ENCODE measurements around the gene PTGER4. TPM values are rescaled to one million over a fixed set of nuclear protein-coding genes. Genes with fewer than 3 reads are reported as not detected.

Gene PTGER4
- total RNA-seq, 4 donors from 2014 or later: 13.3 to 44.6 (median 27.9) TPM

DNA sequence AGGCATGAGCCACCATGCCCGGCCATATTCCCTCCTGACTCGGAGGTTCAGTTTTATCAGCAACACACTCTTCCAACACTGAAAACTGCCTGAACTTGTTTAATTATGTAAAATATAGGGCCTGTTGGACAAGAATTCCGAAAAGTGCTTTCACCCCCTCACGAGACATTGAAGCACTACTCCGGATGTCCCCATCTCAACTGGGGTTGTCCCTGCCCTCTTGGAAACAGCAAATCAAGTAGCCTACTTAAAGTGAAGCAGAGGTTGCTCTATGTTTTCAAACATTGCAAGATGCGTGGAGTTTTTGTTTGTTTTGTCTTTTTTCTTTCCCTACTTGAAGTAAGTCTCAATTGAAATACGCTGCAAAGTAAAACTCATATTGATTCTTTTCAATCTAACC lies 7.6 kb downstream of the PTGER4 start:
- TF ChIP-seq POLR2A (IDR thresholded peaks at IDR 0.05; ENCODE audit: low read depth) (no peak), POLR2AphosphoS5 (IDR thresholded peaks at IDR 0.05) (no peak), CTCF (IDR thresholded peaks at IDR 0.05) (no peak), EP300 (IDR thresholded peaks at IDR 0.05) (no peak)
- no peak overlapping the region for H3K4me3 ChIP-seq
- DNase-seq (ENCODE audit: extremely low spot score): no peak
- WGBS: 74% methylated on average over 7 of the region's 7 CpGs
- H3K36me3 ChIP-seq: peaks cover 0 to 15% (median 11%) of the 10 kb centered on the region in 4 donors
- H3K9me3 ChIP-seq: no peaks in the 10 kb centered on the region
- peaks cover 14 to 64% (median 57%) of the 10 kb centered on the region in 4 donors for H3K4me1 ChIP-seq
- peaks cover 0 to 3% (median 0%) of the 10 kb centered on the region in 4 donors for H3K27me3 ChIP-seq
- intact Hi-C loops (cut with DNase I): loop anchor here (5.0 kb wide), 1 partner anchor 970 kb away; no protein-coding TSS in a partner anchor
- peak overlapping the region in 2 of 4 donors; percentile 23 to 86 for H3K27ac ChIP-seq (replicated peaks in 1 of 4)

GRCh38 chr5:40688127-40688761 lies 8.5 kb downstream of the PTGER4 start:
- DNase-seq (ENCODE audit: extremely low spot score): peak; percentile 95
- Histone ChIP-seq H3K4me1 (peaks cover 14 to 60% (median 52%) of the 10 kb centered on the region in 4 donors), H3K36me3 (peaks cover 0 to 20% (median 13%) of the 10 kb centered on the region in 4 donors), H3K27me3 (no peaks in the 10 kb centered on the region), H3K27ac (replicated peaks in 1 of 4) (peak overlapping the region in 3 of 4 donors; percentile 21 to 86 (median 55)), H3K9me3 (no peaks in the 10 kb centered on the region), H3K4me3 (peak overlapping the region in 1 of 4 donors; percentile 1)
- WGBS: under 1% methylated on average over 8 of the region's 8 CpGs
- TF ChIP-seq POLR2AphosphoS5 (IDR thresholded peaks at IDR 0.05): peak in 1 of 2 donors; percentile 40
- no peak for TF ChIP-seq EP300 (IDR thresholded peaks at IDR 0.05)
- TF ChIP-seq CTCF (IDR thresholded peaks at IDR 0.05): peak; percentile 85 to 88 (median 86)
- TF ChIP-seq POLR2A (IDR thresholded peaks at IDR 0.05; ENCODE audit: low read depth): no peak
- intact Hi-C loops (cut with DNase I): loop anchor here (2.0 to 5.0 kb wide), 2 partner anchors 739 to 971 kb away; no protein-coding TSS in a partner anchor

DNA sequence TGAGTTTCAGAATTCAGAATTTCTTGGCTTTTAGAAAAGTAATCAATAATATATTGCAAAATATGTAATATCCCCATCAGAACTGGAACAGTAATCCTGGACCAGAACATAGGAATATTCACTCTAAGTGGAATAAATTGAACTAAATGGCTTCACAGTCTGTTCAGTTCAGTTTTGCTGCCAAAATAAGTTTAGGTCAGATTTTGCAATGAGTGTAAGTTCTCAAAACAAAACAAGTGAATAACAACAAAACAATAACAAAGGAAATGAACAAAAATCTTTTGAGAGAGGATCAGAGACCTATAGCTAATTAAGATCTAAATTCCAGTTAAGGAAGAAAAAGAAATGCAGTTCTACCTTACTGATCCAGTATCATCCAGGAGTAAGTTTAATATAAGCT lies 9.3 kb downstream of the PTGER4 start:
- H3K4me1 ChIP-seq: peaks cover 14 to 54% (median 47%) of the 10 kb centered on the region in 4 donors
- no peak for DNase-seq (ENCODE audit: extremely low spot score)
- no peaks in the 10 kb centered on the region for H3K27me3 ChIP-seq
- H3K9me3 ChIP-seq: no peaks in the 10 kb centered on the region
- H3K27ac ChIP-seq (replicated peaks in 1 of 4): peak overlapping the region in 2 of 4 donors; percentile 55 to 86
- no peak for TF ChIP-seq EP300 (IDR thresholded peaks at IDR 0.05)
- TF ChIP-seq POLR2AphosphoS5 (IDR thresholded peaks at IDR 0.05): no peak
- TF ChIP-seq POLR2A (IDR thresholded peaks at IDR 0.05; ENCODE audit: low read depth): no peak
- TF ChIP-seq CTCF (IDR thresholded peaks at IDR 0.05): no peak
- intact Hi-C loops (cut with DNase I): loop anchor here (2.0 to 5.0 kb wide), 2 partner anchors 740 to 972 kb away; no protein-coding TSS in a partner anchor
- peaks cover 0 to 28% (median 13%) of the 10 kb centered on the region in 4 donors for H3K36me3 ChIP-seq
- H3K4me3 ChIP-seq: no peak overlapping the region

DNA sequence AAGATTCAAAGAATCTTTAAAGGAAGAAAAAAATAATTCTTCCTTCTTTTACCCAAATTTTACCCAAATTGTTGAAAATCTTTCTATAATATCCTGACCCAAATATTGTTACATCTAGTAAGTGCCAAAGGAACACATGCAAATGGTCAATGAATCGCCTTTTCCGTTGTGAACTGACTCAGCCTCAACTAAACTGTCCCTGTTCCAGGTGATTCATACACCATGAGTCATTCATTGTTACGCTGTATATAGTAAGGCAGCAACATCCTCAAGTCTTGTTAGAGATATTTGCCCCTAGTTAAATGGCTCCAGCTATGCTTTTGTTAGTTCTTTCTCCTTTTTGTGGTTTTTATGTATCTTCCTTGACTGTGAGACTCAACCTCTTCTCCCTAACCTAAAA lies 9.7 kb downstream of the PTGER4 start:
- peaks cover 0 to 31% (median 13%) of the 10 kb centered on the region in 4 donors for H3K36me3 ChIP-seq
- no peak overlapping the region for H3K4me3 ChIP-seq
- peak overlapping the region in 3 of 4 donors; percentile 5 to 86 (median 55) for H3K27ac ChIP-seq (replicated peaks in 1 of 4)
- peak; percentile 49 to 73 for TF ChIP-seq POLR2AphosphoS5 (IDR thresholded peaks at IDR 0.05)
- no peak for TF ChIP-seq EP300 (IDR thresholded peaks at IDR 0.05)
- peaks cover 14 to 50% (median 45%) of the 10 kb centered on the region in 4 donors for H3K4me1 ChIP-seq
- H3K9me3 ChIP-seq: no peaks in the 10 kb centered on the region
- DNase-seq (ENCODE audit: extremely low spot score): no peak
- intact Hi-C loops (cut with DNase I): loop anchor here (2.0 to 5.0 kb wide), 2 partner anchors 741 to 972 kb away; no protein-coding TSS in a partner anchor
- 8% methylated on average over 3 of the region's 3 CpGs for WGBS
- no peaks in the 10 kb centered on the region for H3K27me3 ChIP-seq

DNA sequence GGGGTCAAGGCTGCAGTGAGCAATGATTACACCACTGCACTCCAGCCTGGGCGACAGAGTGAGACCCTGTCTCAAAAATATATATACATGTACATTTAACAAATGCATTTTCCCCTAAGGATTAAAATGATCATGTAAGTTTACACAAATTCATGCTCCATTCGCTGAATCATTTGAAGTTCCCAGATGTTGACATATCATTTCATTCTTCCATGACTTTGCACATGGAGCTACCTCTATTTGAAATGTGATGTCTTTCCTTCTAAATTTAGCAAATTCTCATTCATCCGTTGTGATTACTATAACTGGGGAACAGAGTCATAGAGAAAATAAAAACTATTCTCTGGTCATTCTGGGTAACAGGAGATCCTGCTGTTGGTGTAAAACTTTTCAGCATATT lies 10.6 kb downstream of the PTGER4 start:
- TF ChIP-seq EP300 (IDR thresholded peaks at IDR 0.05): no peak
- no peak for TF ChIP-seq POLR2AphosphoS5 (IDR thresholded peaks at IDR 0.05)
- no peak for TF ChIP-seq CTCF (IDR thresholded peaks at IDR 0.05)
- TF ChIP-seq POLR2A (IDR thresholded peaks at IDR 0.05; ENCODE audit: low read depth): no peak
- DNase-seq (ENCODE audit: extremely low spot score): no peak
- peaks cover 14 to 42% (median 39%) of the 10 kb centered on the region in 4 donors for H3K4me1 ChIP-seq
- intact Hi-C loops (cut with DNase I): no loop called here
- peaks cover 0 to 31% (median 13%) of the 10 kb centered on the region in 4 donors for H3K36me3 ChIP-seq
- WGBS: 63% methylated on average over 3 of the region's 3 CpGs
- H3K4me3 ChIP-seq: no peak overlapping the region
- H3K27me3 ChIP-seq: no peaks in the 10 kb centered on the region
- no peaks in the 10 kb centered on the region for H3K9me3 ChIP-seq
- H3K27ac ChIP-seq (replicated peaks in 1 of 4): peak overlapping the region in 1 of 4 donors; percentile 86
